ENCODE data around the gene CD58. TPM values are rescaled to one million over a fixed set of nuclear protein-coding genes. Genes with fewer than 3 reads are reported as not detected.

The CD58 gene
- total and polyA plus RNA-seq, 9 of the 15 experiments (the other 6 are each of a cell fraction or from before 2014, with no cell fraction given) = 18.1 to 113 (median 37.4) TPM

- TF ChIP-seq POLR2H (tag; IDR thresholded peaks at IDR 0.05; ENCODE audit: low read depth) (no peak; the same call in 1 of the 2 replicates), ETS2 (tag; IDR thresholded peaks at IDR 0.05; ENCODE audit: borderline replicate concordance, poor library complexity, severe bottlenecking) (no peak), SIN3B (IDR thresholded peaks at IDR 0.05; ENCODE audit: low read depth) (no peak), PRPF4 (IDR thresholded peaks at IDR 0.05; ENCODE audit: insufficient read depth, low read depth, low read length, poor library complexity, severe bottlenecking) (no peak), SRSF1 (IDR thresholded peaks at IDR 0.05; ENCODE audit: low read depth, low read length) (no peak), ZNF764 (CRISPR knock-in tag; IDR thresholded peaks at IDR 0.05; ENCODE audit: low read depth) (no peak), KDM2B (CRISPR knock-in tag; IDR thresholded peaks at IDR 0.05) (no peak), FOXA1 (IDR thresholded peaks at IDR 0.05; ENCODE audit: borderline replicate concordance) (no peak), MTF1 (CRISPR knock-in tag; IDR thresholded peaks at IDR 0.05; ENCODE audit: borderline replicate concordance) (no peak), GATA2 (CRISPR knock-in tag; IDR thresholded peaks at IDR 0.05) (no peak), PHF8 (IDR thresholded peaks at IDR 0.05; ENCODE audit: borderline replicate concordance, low read length) (no peak; the same call in 1 of the 2 replicates), ILK (tag; IDR thresholded peaks at IDR 0.05; ENCODE audit: borderline replicate concordance, low read depth) (no peak), ARID3B (CRISPR knock-in tag; IDR thresholded peaks at IDR 0.05; ENCODE audit: borderline replicate concordance) (no peak), NELFE (IDR thresholded peaks at IDR 0.05; ENCODE audit: insufficient read depth, insufficient read length) (no peak), CEBPG (CRISPR knock-in tag; IDR thresholded peaks at IDR 0.05) (peak; percentile 83), CEBPG (tag; conservative IDR thresholded peaks at IDR 0.05 in 1 of 2, IDR thresholded peaks at IDR 0.05 in 1 of 2) (peak; percentile 52 to 81; a peak in 3 of 4 replicates), ZBTB5 (IDR thresholded peaks at IDR 0.05) (no peak), GATAD2A (IDR thresholded peaks at IDR 0.05) (peak; percentile 83), NFXL1 (CRISPR knock-in tag; IDR thresholded peaks at IDR 0.05) (peak; percentile 77; the same call in 1 of the 2 replicates)
- TF ChIP-seq, protein P1, sequence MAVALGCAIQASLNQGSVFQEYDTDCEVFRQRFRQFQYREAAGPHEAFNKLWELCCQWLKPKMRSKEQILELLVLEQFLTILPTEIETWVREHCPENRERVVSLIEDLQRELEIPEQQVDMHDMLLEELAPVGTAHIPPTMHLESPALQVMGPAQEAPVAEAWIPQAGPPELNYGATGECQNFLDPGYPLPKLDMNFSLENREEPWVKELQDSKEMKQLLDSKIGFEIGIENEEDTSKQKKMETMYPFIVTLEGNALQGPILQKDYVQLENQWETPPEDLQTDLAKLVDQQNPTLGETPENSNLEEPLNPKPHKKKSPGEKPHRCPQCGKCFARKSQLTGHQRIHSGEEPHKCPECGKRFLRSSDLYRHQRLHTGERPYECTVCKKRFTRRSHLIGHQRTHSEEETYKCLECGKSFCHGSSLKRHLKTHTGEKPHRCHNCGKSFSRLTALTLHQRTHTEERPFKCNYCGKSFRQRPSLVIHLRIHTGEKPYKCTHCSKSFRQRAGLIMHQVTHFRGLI (CRISPR knock-in tag; IDR thresholded peaks at IDR 0.05) = peak; percentile 79; the same call in 1 of the 2 replicates
Observed at GRCh38 chr1:116504308-116505156, 66.3 kb downstream of the CD58 start (continued).
